PFSK-1 (cell line): ENCODE data around the gene PTPRM.

Source experiments
- FOXP2 ChIP-seq: optimal IDR thresholded peaks from 2 replicates; pipeline ENCODE3; 2011; ENCODE audit warnings: borderline replicate concordance, control low read depth, inconsistent platforms; ENCODE audit not compliant: insufficient read depth; ENCODE audit errors: extremely low read length, extremely low read depth
- POLR2AphosphoS5 ChIP-seq: IDR thresholded peaks from 2 replicates; pipeline ENCODE4 v1.6.1; 2012; ENCODE audit warnings: low read depth, mild to moderate bottlenecking, control low read depth, low read length, moderate library complexity
- REST ChIP-seq, 2 experiments: IDR thresholded peaks; 2 replicates each; pipeline versions ENCODE4 v1.6.1 to v1.8.0; 2011 to 2012; ENCODE audit warnings: low read depth in 2 of 2, low read length in 2 of 2, control low read depth in 1 of 2, inconsistent platforms in 1 of 2, mild to moderate bottlenecking in 1 of 2, moderate library complexity in 1 of 2; ENCODE audit not compliant: insufficient read depth in 1 of 2
- SIN3A ChIP-seq: IDR thresholded peaks from 2 replicates; pipeline ENCODE4 v1.6.1; 2012; ENCODE audit warnings: mild to moderate bottlenecking, low read length, moderate library complexity, borderline replicate concordance; ENCODE audit not compliant: insufficient read depth
- TAF1 ChIP-seq: IDR thresholded peaks from 2 replicates; pipeline ENCODE4 v1.6.1; 2012; ENCODE audit warnings: low read length, control low read depth, borderline replicate concordance; ENCODE audit not compliant: insufficient read depth

GRCh38 chr18:7657050-7657449, 89.9 kb downstream of the PTPRM start:
- no peak for TF ChIP-seq POLR2AphosphoS5
- no peak for TF ChIP-seq SIN3A
- TF ChIP-seq FOXP2 = no peak
- TF ChIP-seq TAF1 = no peak
- no peak for TF ChIP-seq REST (IDR thresholded peaks at IDR 0.05; ENCODE audit: insufficient read depth in 1 of 2, low read depth in 2 of 2, low read length in 2 of 2)
